Measurements from ENCODE around the gene STAP2.
"Not testable (repeated sequence)": the region's sequence is repeated elsewhere in the genome, so short reads cannot be mapped to it uniquely, and the experiment has no call there.

Gene STAP2

DNA sequence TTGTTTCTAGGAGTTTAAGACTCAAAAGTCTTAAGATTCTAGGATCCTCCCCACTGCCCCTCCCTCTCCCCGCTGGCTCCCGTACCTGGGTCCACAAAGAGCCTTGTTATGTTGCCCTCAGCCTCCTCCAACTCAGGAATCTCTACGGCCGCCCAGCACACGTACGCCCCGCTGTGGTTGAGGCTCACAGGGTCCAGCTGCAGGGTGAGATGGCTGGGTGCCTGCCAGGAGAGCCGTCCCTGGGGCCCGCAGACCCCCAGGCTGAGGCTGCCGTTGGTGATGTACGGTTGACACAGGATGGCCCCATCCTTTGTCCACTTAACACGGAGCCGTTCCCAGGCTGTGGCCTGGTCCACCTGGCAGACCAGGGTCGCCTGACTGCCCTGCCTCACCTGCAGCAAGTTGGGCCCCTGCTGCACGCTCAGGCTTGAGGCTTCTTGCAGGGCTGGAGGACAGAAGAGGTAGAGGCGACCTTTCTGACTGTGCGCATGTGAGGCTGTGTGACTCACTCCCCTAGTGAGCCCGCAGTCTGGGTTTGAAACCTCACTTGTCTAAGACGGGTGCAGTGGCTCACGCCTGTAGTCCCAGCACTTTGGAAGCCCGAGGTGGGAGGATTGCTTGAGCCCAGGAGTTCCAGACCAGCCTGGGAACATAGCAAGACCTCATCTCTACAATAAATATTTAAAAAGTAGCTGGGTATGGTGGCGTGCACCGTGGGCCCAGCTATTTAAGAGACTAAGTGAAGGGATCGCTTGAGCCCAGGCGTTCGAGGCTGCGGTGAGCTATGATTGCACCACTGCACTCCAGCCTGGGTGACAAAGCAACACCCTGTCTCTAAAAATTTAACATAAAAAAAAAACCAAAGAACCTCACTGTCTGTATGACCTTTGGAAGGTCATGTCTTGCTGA is 40.5 kb downstream of the STAP2 start:
- DNase-seq, result peak; percentile 46

DNA sequence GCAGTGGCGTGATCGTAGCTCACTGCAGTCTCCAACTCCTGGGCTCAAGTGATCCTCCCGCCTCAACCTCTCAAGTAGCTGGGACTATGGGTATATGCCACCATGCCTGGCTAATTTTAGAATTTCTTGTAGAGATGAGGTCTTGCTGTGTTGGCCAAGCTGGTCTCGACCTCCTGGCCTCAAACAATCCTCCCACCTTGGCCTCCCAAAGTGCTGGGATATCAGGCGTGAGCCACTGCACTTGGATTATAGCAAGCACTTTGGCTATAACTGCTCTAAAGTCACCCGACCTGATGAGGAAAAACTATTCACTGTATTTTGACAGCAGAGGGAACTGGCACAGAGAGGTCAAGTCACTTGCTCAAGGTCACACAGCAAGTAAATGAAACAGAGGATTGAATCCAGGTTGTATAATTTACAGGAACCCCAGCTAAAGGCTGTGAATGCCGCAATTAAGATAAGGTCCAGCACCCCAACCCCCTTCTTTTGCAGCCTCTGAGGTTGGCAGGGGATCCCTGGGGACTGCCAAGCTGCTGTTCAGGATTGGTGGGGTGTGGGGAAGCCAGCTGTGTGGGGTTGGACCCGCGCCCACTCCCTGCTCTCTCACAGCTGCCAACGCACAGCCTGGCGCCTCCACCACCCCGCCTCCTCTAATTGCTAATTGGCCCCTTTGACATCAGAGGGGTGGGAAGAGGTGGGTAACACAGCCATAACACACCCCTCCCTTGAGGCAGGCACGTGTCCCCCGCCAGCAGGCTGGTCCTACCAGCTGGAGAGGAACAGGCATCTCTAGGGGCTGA is 42.5 kb downstream of the STAP2 start:
- no peak for DNase-seq

DNA sequence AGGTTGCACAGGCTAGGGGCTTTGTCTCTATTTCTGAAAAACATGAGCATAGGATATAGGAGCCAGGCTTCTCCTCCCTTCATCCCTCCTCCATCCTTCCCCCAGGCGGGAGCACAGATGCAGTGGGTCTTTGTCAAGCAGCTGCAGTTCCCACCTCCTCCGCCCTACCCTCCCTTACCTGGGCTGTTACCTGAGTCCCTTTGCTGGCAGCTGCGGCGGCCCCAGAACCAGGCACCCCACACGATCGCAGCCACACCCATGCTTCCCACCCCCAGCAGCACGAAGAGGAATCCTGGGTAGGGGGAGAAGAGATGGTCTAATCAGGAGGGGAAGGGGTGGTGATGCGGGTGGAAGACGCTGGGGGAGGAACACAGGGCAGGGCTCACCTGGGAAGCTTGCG is 44.2 kb downstream of the STAP2 start:
- DNase-seq, result no peak

DNA sequence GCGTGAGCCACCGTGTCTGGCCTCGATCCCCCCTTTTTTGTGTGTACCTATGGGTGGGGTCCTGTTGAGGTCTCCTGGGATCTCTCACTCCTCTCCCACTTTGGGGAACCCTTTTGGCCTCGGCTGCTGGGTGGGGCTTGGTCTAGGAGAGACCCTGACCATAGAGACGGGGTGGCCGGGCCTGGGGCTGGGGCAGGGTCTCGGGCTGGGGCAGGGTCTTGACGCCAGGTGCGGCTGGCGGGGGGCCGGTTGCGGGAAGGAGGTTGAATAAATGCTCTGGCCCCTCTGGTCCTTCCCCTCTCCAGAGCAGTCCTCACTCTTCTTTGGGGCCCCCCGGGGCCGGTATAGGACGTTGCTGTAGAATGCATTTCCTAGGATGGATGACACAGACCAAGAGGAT is 46.1 kb downstream of the STAP2 start:
- DNase-seq, result no peak

DNA sequence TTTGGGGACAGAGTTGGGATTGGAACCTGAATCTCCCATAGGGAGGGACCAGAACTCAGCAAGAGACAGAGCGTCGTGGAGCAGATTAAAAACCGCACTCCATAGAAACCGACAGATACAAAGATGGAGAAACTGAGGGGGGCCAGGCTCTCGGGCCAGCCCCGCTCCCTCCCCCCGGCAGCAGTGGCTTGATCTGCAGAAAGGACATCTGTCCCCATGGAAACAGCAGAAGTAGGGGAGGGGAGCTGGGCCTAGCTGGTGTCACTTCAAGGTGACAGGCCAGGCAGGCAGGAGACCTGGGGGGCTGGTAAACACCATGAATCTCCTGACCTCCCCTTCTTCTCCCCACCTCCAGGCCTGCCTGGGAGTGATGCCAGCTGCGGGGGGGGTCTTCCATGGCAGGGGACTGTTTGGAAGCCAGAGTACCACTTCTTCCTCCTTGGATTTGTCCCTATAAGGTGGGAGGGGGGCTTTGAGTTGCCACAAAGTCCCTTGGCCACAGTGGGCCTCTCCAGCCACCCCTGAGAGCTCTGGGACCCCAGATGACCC is 47.4 kb downstream of the STAP2 start:
- no peak for DNase-seq

DNA sequence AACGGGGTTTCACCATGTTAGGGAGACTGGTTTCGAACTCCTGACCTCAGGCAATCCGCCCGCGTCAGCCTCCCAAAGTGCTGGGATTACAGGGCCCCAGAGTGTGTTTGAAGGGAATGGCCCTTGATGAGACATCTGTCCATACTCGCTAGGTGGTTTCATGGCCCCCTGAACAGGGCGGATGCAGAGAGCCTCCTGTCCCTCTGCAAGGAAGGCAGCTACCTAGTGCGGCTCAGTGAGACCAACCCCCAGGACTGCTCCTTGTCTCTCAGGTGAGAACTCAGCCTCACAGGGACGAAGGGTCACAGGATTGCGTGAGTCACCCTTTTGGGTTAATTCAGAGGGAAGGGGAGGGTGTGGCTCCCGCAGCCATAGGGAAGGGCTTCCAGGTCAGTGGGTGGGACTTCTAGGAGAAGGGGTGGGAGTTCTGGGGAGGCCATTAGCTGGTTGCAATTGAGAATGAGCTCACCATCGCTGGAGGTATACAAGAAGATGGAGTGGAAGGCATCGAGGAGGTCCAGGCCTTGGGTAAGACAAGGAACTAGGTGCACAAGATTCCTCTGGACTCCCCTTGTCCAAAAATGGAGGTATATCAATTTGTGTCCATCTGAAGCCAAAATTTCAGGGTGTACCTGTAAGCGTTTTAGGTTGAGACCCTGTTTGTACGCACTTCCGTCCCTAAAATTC is 50.4 kb downstream of the STAP2 start:
- no peak for DNase-seq

DNA sequence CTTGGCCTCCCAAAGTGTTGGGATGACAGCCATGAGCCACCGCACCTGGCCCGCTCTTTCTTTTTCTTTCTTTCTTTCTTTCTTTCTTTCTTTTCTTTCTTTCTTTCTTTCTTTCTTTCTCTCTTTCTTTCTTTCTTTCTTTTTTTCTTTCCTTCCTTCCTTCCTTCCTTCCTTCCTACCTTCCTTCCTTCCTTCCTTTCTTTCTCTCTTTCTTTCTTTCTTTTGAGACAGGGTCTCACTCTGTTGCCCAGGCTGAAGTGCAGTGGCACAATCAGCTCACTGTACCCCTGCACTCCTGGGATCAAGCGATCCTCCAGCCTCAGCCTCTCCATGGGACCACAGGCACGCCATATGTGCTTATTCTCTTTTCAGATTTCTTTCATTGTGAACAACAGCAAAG is 52.5 kb downstream of the STAP2 start:
- DNase-seq, result not testable (repeated sequence)

DNA sequence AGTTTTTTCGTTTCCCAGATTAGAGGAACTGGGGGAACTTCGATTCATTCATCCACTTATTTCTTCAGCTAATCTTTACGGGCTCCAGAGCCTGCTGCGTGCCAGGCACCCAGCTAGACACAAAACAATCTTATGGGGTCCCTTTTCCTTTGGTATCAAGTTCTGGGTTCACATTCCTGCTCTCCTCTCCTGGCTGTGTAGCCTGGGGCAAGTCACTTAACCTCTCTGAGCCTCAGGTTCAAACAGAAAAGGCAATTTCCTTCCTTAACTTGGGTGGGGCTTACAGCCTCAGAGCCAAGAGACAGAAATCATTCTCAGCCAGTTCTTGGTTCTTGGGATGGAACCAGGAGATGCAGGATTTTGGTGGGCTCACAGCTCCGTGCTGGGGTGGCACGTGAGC is 53.7 kb downstream of the STAP2 start:
- DNase-seq, result no peak

DNA sequence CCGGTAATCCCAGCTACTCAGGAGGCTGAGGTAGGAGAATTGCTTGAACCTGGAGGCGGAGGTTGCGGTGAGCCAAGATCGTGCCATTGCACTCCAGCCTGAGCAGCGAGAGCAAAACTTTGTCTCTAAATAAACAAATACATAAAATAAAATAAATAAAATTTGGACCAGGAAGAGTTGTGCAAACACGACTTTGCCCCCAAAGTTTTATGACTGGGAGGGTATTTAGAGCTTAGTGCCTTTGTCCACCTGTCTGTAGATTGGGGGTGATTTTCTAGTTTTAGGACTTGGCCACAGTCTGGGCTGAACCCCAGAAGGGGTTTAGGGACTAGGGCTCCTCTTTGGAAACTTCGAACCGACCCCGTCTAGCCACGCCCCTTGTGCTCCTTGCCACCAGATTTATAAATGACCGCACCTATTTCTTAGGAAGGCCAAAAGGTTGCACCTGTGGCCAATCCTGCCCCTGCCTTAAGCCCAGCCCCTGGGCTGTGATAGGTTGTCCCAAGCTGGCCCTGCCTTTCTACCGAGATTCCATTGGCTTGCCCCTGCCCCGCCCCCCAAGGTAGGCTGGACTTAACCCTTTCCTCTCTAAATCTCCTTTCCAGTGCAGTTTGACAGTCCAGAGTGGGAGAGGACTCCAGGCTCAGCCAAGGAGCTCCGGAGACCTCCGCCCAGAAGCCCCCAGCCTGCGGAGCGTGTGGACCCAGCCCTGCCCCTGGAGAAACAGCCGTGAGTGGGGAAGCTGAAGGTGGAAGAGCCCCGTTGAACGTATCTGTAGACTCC is 54.3 kb downstream of the STAP2 start:
- peak; percentile 16 for DNase-seq

DNA sequence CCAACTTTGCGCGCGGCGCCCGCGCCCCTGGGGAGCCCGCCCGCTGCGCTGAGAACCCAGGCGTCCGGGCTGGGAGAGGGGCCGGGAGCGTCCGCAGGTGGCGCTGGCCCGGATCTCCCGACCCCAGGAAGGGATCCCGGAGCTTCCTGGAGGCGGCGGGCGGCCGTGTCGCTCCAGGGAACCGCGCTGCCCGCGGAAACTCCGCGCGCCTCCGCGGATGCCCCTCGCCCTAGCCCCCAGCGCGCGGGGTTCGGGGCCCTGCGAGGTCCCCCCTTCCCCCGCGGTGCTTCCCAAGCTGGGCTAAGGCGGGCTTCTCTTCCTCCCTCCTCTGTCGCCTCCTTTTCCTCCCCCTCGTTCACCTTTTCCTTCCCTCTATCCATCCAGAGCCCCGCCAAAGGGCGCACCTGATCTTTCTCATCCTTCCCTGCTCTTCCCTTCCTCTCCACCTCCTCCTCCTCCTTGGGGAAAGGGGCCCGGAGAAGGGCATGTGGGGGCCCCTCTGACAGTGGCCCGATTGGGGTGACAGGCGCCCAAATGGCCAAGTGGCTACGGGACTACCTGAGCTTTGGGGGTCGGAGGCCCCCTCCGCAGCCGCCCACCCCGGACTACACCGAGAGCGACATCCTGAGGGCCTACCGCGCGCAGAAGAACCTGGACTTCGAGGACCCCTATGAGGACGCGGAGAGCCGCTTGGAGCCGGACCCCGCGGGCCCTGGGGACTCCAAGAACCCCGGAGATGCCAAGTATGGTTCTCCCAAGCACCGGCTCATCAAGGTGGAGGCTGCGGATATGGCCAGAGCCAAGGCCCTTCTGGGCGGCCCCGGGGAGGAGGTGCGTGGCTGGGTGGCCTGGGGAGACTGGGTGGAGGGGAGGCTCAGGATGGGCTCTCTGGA is 58.9 kb downstream of the STAP2 start:
- DNase-seq, result no peak

DNA sequence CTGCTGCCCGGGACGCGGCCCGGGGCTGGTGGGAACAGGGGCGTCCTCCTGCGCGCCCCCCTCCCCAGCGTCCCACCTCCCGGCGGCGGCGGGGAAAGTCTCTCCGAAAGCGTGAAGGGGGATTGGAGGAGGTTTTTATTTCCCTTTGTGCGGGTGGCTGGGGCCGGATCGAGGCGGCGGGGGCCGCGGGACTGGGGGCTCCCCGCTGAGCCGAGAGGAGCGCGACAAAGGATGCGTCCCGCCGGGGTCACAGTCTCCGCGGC is 59.4 kb downstream of the STAP2 start:
- DNase-seq, result no peak

DNA sequence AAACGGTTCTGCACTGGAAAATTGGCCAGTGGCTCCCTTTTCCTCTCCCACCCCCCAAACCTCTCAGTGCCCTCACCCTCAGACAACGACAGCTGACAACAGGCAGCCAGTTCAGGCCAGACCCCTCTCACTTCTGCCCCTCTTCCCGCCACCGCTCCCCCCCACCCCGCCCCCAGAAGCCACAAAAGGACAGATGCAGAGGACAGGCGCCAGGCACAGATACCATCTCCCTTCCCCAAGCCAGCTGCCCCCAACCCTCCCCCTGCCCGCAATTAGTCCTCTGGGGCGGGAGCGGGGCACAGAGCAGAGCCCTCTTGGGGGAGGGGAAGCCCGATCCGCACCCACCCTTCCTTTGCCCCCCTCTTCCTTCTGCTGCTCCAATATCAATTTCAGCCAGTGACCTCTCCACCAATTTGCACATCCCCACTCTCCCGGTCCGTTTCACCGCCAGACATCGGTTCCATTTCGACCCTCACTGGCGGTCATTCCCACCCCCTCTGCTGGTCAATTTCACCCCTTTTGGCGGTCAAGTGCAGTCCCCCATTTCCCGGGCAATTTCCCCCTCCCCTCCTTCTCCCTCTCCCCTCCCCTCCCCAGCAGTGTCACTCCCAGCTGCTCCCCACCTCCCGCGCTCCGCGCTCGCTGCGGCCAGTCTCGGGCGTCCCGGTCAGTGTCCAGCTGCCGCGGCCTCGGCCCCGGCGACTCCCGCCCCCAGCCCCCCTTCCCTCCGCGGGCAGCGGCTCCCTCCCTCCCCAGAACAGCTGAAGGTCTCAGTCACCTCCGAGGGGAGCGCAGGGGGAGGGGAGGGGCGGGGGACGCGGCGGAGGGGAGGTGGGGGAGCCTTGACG is 60.0 kb downstream of the STAP2 start, which contains the start of gene SHD:
SHD (plus strand) TSS at position 848 of the 848 bp plus-strand sequence. CDS start 798 bp downstream, outside the sequence.
- no peak for DNase-seq

DNA sequence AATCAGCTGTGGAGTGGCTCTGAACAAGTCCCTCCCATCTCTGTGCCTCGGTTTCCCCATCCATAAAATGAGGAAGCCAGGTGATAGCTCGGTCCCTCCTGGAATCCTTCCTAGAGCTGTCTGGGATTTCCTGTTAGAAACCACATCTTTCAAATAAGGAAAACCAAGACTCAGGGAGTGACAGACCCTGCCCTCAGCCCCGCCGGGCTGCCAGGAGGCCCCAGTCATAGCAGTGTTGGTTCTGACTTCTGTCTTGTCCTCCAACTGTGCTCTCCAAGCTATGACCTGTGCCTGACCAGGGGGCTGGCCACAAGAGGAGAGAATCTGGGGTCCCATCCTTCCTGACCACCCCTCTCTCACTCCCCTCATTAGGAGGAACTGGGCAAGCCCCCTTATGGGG is 60.6 kb downstream of the STAP2 start:
- no peak for DNase-seq

DNA sequence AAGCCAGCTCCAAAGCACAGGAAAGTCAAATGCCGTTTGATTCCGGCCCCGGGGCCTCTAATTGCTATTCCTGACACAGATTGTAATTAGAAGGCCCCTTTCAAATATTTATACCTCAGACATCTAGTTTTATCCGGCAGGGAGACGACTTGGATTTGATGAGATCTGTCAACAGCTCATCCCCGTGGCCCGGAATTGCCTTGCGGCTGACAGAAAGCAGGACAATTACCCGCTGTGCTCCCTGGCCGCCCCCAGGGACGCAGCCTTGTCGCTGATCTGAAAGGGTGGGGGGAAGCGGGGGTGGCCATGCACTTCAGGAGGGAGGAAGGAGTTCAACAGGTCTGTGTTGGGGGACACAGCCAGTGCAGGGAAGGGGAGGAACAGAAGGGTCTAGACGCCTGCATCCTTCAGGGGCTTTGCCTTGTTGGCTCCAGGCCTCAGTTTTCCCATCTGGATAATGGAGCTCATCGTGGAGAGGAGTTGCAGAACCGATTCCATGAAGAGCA is 61.4 kb downstream of the STAP2 start:
- DNase-seq, result no peak

DNA sequence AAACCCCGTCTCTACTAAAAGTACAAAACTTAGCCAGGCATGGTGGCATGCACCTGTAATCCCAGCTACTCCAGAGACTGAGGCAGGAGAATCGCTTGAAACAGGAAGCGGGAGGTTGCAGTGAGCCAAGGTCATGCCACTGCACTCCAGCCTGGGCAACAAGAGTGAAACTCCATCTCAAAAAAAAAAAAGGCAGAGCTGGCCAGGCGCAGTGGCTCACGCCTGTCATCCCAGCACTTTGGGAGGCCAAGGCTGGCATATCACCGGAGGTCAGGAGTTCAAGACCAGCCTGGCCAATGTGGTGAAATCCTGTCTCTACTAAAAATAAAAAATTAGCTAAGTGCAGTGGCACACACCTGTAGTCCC is 64.3 kb downstream of the STAP2 start:
- not testable (repeated sequence) for DNase-seq

All from activated CD4-positive, alpha-beta T cell treated with anti-CD3 and anti-CD28 coated beads, Interleukin-10, Interleukin-2, amounts not matched to agents 100 ng/mL and 50 ng/mL, durations not matched to agents 16 hours and 8 hours (primary cell).